ENCODE measurements around the gene GLRX3. TPM values are rescaled to one million over a fixed set of nuclear protein-coding genes. Genes with fewer than 3 reads are reported as not detected.

Gene GLRX3
- total RNA-seq, 1 donor from 2014 or later = 192 TPM

GRCh38 chr10:130226012-130226411, 89.8 kb downstream of the GLRX3 start:
- Histone ChIP-seq H3K4me3 (ENCODE audit: low read depth, low read length) (no peak overlapping the region), H3K36me3 (ENCODE audit: control insufficient read depth, insufficient read depth, low read length) (no peaks in the 10 kb centered on the region), H3K27me3 (ENCODE audit: control insufficient read depth, insufficient read depth, low read length) (no peaks in the 10 kb centered on the region)
- no peak for DNase-seq (ENCODE audit: low read depth)
- TF ChIP-seq CTCF (IDR thresholded peaks at IDR 0.05; ENCODE audit: insufficient read depth, low read length, poor library complexity, severe bottlenecking) = no peak

GRCh38 chr10:130227883-130228282, 91.7 kb downstream of the GLRX3 start:
- TF ChIP-seq CTCF (IDR thresholded peaks at IDR 0.05; ENCODE audit: insufficient read depth, low read length, poor library complexity, severe bottlenecking) = no peak
- no peak overlapping the region for H3K4me3 ChIP-seq (ENCODE audit: low read depth, low read length)
- no peak for DNase-seq (ENCODE audit: low read depth)
- no peaks in the 10 kb centered on the region for H3K36me3 ChIP-seq (ENCODE audit: control insufficient read depth, insufficient read depth, low read length)
- no peaks in the 10 kb centered on the region for H3K27me3 ChIP-seq (ENCODE audit: control insufficient read depth, insufficient read depth, low read length)

Other genes starting within 250 kb of the GLRX3 start
- not detected in 2 replicates for gene EBF3, start 172.1 kb upstream of the GLRX3 start, total RNA-seq
- gene C10orf143, start 25.6 kb upstream of the GLRX3 start, total RNA-seq = 0.75 and 0.88 TPM in 2 replicates